Endometrial microvascular endothelial cells (primary cell): ENCODE results near the gene LAPTM5. TPM values are rescaled to one million over a fixed set of nuclear protein-coding genes. Genes with fewer than 3 reads are reported as not detected.

Experiments used
- in situ Hi-C: cut with HindIII; loops from 2 replicates; pipeline ENCODE4 v1.10.0; 2017; ENCODE audit warnings: low sequenced_read_pairs, low pct_unique_long_range_greater_than_20kb; ENCODE audit errors: inconsistent ontology term
- total RNA-seq: library from RNA; depleted of rRNA; stranded (reverse); fragments of >200 nt; gene quantifications from one replicate; pipeline ENCODE4 v1.2.3, GENCODE V29; 2015; ENCODE audit errors: inconsistent ontology term

Gene LAPTM5
- total RNA-seq, 1 donor from 2014 or later, result 53.8 TPM

- in situ Hi-C loops, result no loop called here
These were observed 31.2 kb upstream of the LAPTM5 start for GRCh38 chr1:30788580-30789387.

GRCh38 chr1:30787856-30788495 lies 30.4 kb upstream of the LAPTM5 start:
- in situ Hi-C loops, result no loop called here

- in situ Hi-C loops, result no loop called here
These were observed 29.7 kb upstream of the LAPTM5 start for GRCh38 chr1:30787266-30787665.

- in situ Hi-C loops, result no loop called here
These were observed 28.9 kb upstream of the LAPTM5 start for GRCh38 chr1:30786264-30786991.

- in situ Hi-C loops, result no loop called here
These were observed 28.1 kb upstream of the LAPTM5 start for GRCh38 chr1:30785714-30786113.

GRCh38 chr1:30785181-30785580 lies 27.6 kb upstream of the LAPTM5 start:
- in situ Hi-C loops, result no loop called here

GRCh38 chr1:30783256-30783915 lies 25.8 kb upstream of the LAPTM5 start:
- in situ Hi-C loops, result no loop called here

- in situ Hi-C loops, result no loop called here
These were observed 25.0 kb upstream of the LAPTM5 start for GRCh38 chr1:30782361-30783255.

- in situ Hi-C loops, result no loop called here
These were observed 24.3 kb upstream of the LAPTM5 start for GRCh38 chr1:30781906-30782305.

GRCh38 chr1:30780409-30780808 lies 22.8 kb upstream of the LAPTM5 start:
- in situ Hi-C loops, result no loop called here

GRCh38 chr1:30779294-30780071 lies 21.9 kb upstream of the LAPTM5 start:
- in situ Hi-C loops, result no loop called here

- in situ Hi-C loops, result no loop called here
These were observed 21.4 kb upstream of the LAPTM5 start for GRCh38 chr1:30778979-30779293.

- in situ Hi-C loops, result no loop called here
These were observed 20.8 kb upstream of the LAPTM5 start for GRCh38 chr1:30778154-30778978.

GRCh38 chr1:30777904-30778153 lies 20.3 kb upstream of the LAPTM5 start:
- in situ Hi-C loops, result no loop called here

- in situ Hi-C loops, result no loop called here
These were observed 19.7 kb upstream of the LAPTM5 start for GRCh38 chr1:30777060-30777903.
